GM23248 (cell line): ENCODE data around the gene THSD4.

Experiments used
- EZH2 ChIP-seq: fragments of 200-600 bp; sonication (generic); IDR thresholded peaks from 2 replicates; pipeline ENCODE4 v1.6.1; 2018; ENCODE audit warnings: antibody characterized with exemption, mild to moderate bottlenecking; ENCODE audit not compliant: insufficient read depth, poor library complexity, severe bottlenecking
- EZH2phosphoT487 ChIP-seq: fragments of 200-600 bp; sonication (generic); IDR thresholded peaks from 2 replicates; pipeline ENCODE4 v1.6.1; 2018; ENCODE audit warnings: antibody characterized with exemption, moderate library complexity, mild to moderate bottlenecking, low read depth; ENCODE audit not compliant: insufficient read depth

- TF ChIP-seq EZH2 (no peak), EZH2phosphoT487 (no peak)
Measured at GRCh38 chr15:71748293-71748718, 633.0 kb downstream of the THSD4 start.
